Adipose tissue (tissue), 3 donors: ENCODE measurements around the gene SNX33. TPM values are rescaled to one million over a fixed set of nuclear protein-coding genes. Genes with fewer than 3 reads are reported as not detected.

Source experiments
- H3K27ac ChIP-seq: one replicate; pipeline ENCODE4 v1.5.1; 2013; ENCODE audit warnings: low read depth, low read length
- WGBS, 3 donors: extraction: QIAGEN DNeasy Blood & Tissue Kit; methylation state at CpG; one replicate each; pipeline ENCODE4 v1.1.7; 2013; 5-methylcytosine and 5-hydroxymethylcytosine counted together
- polyA plus RNA-seq, 3 donors: library from polyadenylated mRNA; stranded (reverse); fragments of 200-250 nt; gene quantifications; one replicate each; pipeline ENCODE4 v1.2.3, GENCODE V29; 2013
- donor health status: healthy with polysubstance abuse.
- donor health status: Bipolar disorder and iron deficiency.
- donor health status: healthy.

SNX33 gene
- polyA plus RNA-seq, 3 donors: 14.1 to 18.3 (median 17.4) TPM

GRCh38 chr15:75656331-75656730 is 8.6 kb downstream of the SNX33 start:
- no peak overlapping the region for H3K27ac ChIP-seq
- WGBS, 3 donors: 92 to 97% (median 96%) methylated on average over 5 of the region's 5 CpGs

- H3K27ac ChIP-seq: no peak overlapping the region
- WGBS, 3 donors: 94 to 95% (median 94%) methylated on average over 22 of the region's 22 CpGs
Observed at GRCh38 chr15:75656813-75657212, 9.1 kb downstream of the SNX33 start.

- no peak overlapping the region for H3K27ac ChIP-seq
- WGBS, 3 donors: 70 to 82% (median 82%) methylated on average over 9 of the region's 9 CpGs
Observed at GRCh38 chr15:75659141-75659771, 11.5 kb downstream of the SNX33 start.

- WGBS, 3 donors: 71 to 72% (median 72%) methylated on average over 17 of the region's 17 CpGs
Observed at GRCh38 chr15:75659928-75660645, 12.4 kb downstream of the SNX33 start.

GRCh38 chr15:75661100-75661755 is 13.5 kb downstream of the SNX33 start:
- 51 to 74% (median 62%) methylated on average over 12 to 14 of the region's 14 CpGs for WGBS, 3 donors
- H3K27ac ChIP-seq: no peak overlapping the region

More at GRCh38 chr15:75659928-75660645, 12.4 kb downstream of the SNX33 start:
- H3K27ac ChIP-seq: no peak overlapping the region

- 63 to 91% (median 65%) methylated on average over 3 of the region's 3 CpGs for WGBS, 3 donors
- no peak overlapping the region for H3K27ac ChIP-seq
Observed at GRCh38 chr15:75661756-75662140, 14.0 kb downstream of the SNX33 start.

GRCh38 chr15:75662823-75663519 is 15.3 kb downstream of the SNX33 start:
- WGBS, 3 donors: 80 to 92% (median 91%) methylated on average over 9 of the region's 9 CpGs
- no peak overlapping the region for H3K27ac ChIP-seq

- 41 to 80% (median 70%) methylated on average over 11 of the region's 11 CpGs for WGBS, 3 donors
- H3K27ac ChIP-seq: no peak overlapping the region
Observed at GRCh38 chr15:75663931-75664421, 16.3 kb downstream of the SNX33 start.

- 47 to 65% (median 53%) methylated on average over 14 to 15 of the region's 15 CpGs for WGBS, 3 donors
- peak overlapping the region; percentile 64 for H3K27ac ChIP-seq
Observed at GRCh38 chr15:75666823-75667501, 19.2 kb downstream of the SNX33 start.

- no peak overlapping the region for H3K27ac ChIP-seq
- 72 to 82% (median 80%) methylated on average over 14 of the region's 14 CpGs for WGBS, 3 donors
Observed at GRCh38 chr15:75669191-75669878, 21.6 kb downstream of the SNX33 start.

- no peak overlapping the region for H3K27ac ChIP-seq
- 84 to 93% (median 85%) methylated on average over 6 of the region's 6 CpGs for WGBS, 3 donors
Observed at GRCh38 chr15:75669879-75670212, 22.1 kb downstream of the SNX33 start.

- whole genome bisulfite sequencing, 3 donors: 67 to 78% (median 76%) methylated on average over 11 of the region's 11 CpGs
- H3K27ac ChIP-seq: no peak overlapping the region
Observed at GRCh38 chr15:75671730-75672602, 24.3 kb downstream of the SNX33 start.

- H3K27ac ChIP-seq: no peak overlapping the region
- 26 to 62% (median 58%) methylated on average over 14 of the region's 14 CpGs for WGBS, 3 donors
Observed at GRCh38 chr15:75672646-75673425, 25.1 kb downstream of the SNX33 start.

GRCh38 chr15:75673426-75674235 is 25.9 kb downstream of the SNX33 start:
- H3K27ac ChIP-seq: peak overlapping the region; percentile 36
- WGBS, 3 donors: 48 to 81% (median 64%) methylated on average over 10 of the region's 10 CpGs

- WGBS, 3 donors: 77 to 84% (median 79%) methylated on average over 8 of the region's 8 CpGs
- no peak overlapping the region for H3K27ac ChIP-seq
Observed at GRCh38 chr15:75674366-75674765, 26.7 kb downstream of the SNX33 start.
